Spleen (tissue), 7 donors: ENCODE results near the gene ETFB.

Source experiments
- CTCF ChIP-seq, 11 experiments: fragments of 200-600 bp in 7 of 11; fragments of 450-650 bp in 4 of 11; sonication (generic) in 4 of 11; IDR thresholded peaks in 8 of 11; conservative IDR thresholded peaks in 3 of 11; 1 replicate in 7 of 11; 2 replicates in 4 of 11; pipeline versions ENCODE4 v1.4.0 to v1.8.0; 2016 to 2021; ENCODE audit warnings: antibody characterized with exemption in 11 of 11, inconsistent platforms in 4 of 11, mild to moderate bottlenecking in 1 of 11
- POLR2A ChIP-seq, 3 donors: fragments of 450-650 bp; IDR thresholded peaks; one replicate each; pipeline ENCODE4 v1.5.1; 2017; ENCODE audit warnings: antibody characterized with exemption in 3 of 3, mild to moderate bottlenecking in 1 of 3
- POLR2AphosphoS5 ChIP-seq, 3 donors: sonication (generic); formaldehyde crosslinking; IDR thresholded peaks; one replicate each; pipeline ENCODE4 v1.5.1; 2017; ENCODE audit warnings: antibody characterized with exemption in 3 of 3
- donor health status: DM: no; HTN: no; CAD: no; lungs with moderate emphysema.
- donor health status: DM: no; HTN: no; CAD: no.
- donor health status: DM: no; HTN: no; CAD: no.

GRCh38 chr19:51371186-51371690 is 5.0 kb upstream of the ETFB start:
- TF ChIP-seq CTCF (IDR thresholded peaks at IDR 0.05 in 8 of 11, conservative IDR thresholded peaks at IDR 0.05 in 3 of 11) (no peak), POLR2AphosphoS5 (IDR thresholded peaks at IDR 0.05) (no peak), POLR2A (IDR thresholded peaks at IDR 0.05) (no peak)
